Ecto neural progenitor cell (in vitro differentiated cells): ENCODE measurements around the gene GIT1.
"Not testable (repeated sequence)": the region's sequence is repeated elsewhere in the genome, so short reads cannot be mapped to it uniquely, and the experiment has no call there.

ENCODE experiments used
- DNase-seq: peaks from one replicate; pipeline ENCODE4 v3.0.0-alpha.2; 2018; ENCODE audit warnings: low spot score

The GIT1 gene

DNA sequence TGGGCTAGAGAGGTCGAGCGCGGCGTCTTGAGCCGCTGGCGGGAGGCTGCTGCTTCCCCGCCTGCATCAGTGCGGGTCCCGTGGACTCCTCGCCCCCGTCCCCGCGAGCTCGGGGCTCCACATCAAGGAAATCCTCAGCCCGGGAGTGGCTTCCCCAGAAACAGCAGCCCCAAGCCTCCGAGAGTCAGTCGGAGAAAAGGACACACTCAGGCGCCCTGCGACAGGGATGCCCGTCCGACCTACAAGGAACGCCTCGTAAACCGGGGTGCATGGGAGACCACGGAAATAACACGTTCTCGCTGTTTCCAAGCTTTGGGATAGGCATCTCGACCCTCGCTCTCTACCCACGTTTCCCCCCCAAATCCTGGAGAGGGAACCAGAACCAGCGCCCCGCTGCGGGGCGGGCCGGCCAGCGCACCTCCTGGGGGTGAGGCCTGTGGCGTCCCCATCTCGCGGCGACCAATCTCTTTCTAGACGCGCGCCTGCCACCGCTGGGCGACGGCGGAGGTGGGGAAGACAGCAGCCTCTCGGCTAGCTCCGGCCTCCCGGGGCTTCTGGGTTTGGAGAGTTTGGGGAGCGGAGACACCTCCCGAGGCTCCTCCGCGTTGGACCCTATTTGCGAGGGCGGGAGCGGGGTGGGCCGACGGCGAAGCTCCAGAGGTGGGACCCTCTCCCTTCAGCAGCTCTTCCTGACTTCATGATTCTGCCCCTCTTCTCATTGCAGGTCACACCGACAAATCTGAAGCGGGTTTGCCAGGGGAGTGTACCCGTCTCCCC is 21.7 kb downstream of the GIT1 start:
- peak; percentile 89 for DNase-seq

- DNase-seq, result peak; percentile 81
Observed at GRCh38 chr17:29567304-29567553, 22.2 kb downstream of the GIT1 start.

DNA sequence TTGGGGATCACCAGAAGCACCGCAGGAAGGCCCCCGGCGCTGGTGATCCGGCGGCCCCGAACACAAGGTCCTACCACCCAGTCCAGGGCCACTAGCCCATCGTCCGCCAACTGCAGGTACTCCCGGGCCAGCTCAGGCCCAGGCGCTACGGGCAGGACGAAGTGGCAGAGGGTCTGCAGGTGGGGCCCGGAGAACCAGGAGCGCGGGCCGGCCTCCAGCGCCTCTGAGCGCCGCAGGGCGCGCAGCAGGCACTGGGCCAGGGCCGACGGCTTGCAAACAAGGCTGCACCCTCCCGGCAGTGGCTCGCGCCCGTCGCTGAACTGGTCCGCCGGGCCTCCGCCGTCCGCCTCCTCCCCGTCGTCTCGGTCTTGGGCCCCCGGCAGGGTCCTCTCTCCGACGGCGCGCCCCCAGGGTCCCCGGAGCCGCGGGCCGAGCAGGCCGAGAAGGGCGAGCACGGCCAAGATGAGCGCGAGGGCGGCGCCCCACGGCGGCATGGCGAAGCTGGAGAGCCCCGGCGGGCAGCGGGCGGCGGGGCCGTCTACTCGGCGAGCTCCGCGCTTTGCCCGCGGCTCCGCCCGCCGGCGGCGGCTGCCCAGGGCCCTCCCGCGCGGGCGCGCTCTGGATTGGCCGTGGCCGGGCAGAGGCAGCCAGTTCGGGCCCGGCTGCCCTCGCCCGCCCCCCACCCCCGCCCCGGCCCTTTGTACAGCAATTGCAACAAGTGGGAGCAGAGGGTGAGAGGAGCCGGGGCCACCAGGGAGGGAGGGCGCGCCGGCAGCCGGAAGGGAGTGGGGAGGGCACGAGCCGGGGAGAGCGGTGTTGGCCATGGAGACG is 22.8 kb downstream of the GIT1 start, which contains the start of gene ABHD15:
TSS of gene ABHD15 (minus strand) at position 565 of the 831 bp plus-strand sequence. CDS start at position 494, 71 bp downstream.
- DNase-seq, result peak; percentile 82

GRCh38 chr17:29565643-29566472 is 23.6 kb downstream of the GIT1 start:
- DNase-seq, result peak; percentile 83

DNA sequence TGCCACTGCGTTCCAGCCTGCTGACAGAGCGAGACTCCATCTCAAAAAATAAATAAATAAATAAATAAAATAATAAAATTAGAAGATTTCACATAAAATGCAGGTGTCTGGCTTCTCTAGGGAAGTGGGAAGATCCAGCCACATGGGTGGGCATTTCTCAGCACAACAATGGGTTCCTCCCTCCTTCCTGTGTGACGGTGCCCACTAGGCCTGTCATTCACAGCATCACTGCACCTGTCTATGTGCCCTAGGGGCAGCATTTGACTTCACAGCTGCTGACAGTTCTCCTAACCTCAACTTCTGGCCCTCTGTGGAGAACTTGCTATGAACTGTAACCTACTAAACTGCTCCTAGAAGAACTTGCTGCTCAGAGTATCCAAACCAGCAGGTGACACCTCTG is 25.6 kb downstream of the GIT1 start:
- no peak for DNase-seq

DNA sequence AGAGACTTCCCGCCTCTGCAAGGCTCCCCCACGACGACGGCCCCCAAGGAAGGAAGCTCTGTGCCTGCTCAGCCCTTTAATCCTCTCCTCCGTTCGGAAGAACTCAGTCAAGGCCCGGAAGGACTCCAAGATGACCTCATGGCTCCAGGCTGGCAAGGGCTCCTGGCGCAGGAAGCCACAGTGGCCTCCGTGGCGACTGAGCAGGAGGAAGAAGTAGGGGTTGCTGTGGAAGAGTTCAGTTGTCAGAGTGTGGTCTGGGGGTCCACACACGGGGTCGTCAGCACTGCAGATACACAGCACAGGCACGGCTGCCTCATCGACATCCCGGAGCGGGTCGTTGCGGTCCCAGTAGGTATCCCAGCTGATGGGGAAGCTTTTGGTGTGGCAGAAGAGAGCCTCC is 26.8 kb downstream of the GIT1 start:
- no peak for DNase-seq

GRCh38 chr17:29561554-29562517 is 27.6 kb downstream of the GIT1 start:
- DNase-seq, result no peak

DNA sequence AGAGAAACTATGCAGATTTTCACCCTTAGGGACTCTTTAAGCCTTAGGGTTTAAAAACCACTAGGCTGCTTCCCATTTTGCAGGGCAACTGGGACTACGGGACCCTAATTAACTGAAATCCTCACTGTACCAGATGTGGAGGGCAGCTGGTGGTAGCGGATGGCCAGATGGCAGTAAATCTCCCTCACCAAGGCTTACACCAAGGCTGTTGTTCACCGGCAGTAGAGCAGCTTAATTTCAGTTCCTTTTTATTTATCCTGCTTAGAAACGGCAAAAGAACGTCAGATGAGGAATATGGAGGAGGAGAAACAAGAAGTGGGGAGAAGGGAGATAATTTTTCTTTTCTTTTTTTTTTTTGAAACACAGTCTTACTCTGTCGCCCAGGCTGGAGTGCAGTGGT is 29.1 kb downstream of the GIT1 start:
- no peak for DNase-seq

- no peak for DNase-seq
Observed at GRCh38 chr17:29559640-29560039, 29.8 kb downstream of the GIT1 start.

- DNase-seq, result not testable (repeated sequence)
Observed at GRCh38 chr17:29558139-29558538, 31.3 kb downstream of the GIT1 start.

DNA sequence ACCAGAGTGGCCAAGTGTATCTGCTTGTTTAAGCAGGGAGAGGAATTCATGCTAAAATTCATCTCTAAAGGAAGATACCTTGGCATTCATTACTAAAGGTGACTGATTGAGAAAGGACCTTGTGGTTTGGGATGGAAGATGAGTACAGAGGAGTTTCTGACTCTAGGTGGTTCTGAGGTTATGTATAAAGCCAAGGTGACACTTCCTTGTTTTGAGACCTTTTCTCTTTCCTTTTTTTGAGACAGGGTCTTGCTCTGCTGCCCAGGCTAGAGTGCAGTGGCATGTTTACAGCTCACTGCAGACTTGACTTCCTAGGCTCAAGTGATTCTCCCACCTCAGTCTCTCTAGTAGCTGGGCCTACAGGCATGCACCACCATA is 31.7 kb downstream of the GIT1 start:
- no peak for DNase-seq

- no peak for DNase-seq
Observed at GRCh38 chr17:29557085-29557738, 32.2 kb downstream of the GIT1 start.

- DNase-seq, result no peak
Observed at GRCh38 chr17:29555840-29556239, 33.6 kb downstream of the GIT1 start.

DNA sequence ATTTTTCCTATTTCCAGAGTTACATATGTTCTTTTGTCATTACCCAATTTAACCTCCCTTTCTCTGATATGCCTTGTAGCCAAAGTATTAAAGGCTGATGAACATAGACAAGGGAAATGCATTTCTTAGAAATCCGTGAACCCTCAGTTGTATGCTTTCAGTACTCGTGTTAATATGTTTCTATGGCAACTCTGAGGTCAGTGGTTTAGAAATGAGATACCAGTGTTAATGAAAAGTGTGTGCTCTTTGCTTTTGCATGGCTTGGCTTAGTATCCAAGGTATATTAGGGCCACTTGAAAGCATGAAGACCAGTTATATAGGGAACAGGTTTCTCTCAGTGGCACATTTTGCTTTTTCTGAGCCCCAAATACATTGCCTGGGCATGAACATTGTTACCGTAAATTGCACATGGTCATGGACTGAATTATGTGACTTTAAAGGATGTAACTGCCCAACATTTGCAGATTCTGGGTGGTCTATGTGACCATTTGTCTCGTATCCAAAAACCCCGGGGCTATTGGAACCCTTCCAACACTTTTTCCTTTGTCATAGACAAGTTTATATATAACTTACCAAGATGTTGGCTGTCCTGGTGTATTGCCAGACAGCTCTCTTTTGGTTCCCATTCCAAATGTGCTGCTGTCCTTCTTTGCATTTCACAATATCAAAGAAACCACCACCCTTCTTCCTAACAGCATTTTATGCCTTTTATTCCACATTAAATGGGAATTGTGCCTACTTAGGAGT is 40.1 kb downstream of the GIT1 start:
- no peak for DNase-seq

- DNase-seq, result no peak
Observed at GRCh38 chr17:29546830-29547229, 42.6 kb downstream of the GIT1 start.

DNA sequence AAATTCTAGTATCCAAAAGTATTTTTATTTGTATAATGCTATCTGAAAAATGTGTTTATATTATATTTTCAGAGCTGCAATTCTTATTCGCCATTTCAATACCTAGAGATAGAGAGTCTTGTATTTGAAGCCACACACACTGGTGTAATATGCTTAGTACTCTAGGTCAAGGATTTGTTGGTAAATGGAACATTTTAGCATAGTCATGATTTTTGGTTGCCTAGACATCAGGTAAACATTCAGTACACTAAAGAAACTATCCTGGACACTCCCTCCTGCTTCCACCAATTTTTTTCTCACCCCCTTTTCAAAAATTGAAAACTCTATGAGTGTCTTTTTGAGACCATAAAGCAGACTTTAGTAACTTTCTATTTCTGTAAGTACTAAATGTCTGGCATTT is 43.4 kb downstream of the GIT1 start:
- no peak for DNase-seq

- no peak for DNase-seq
Observed at GRCh38 chr17:29544066-29544465, 45.4 kb downstream of the GIT1 start.

- no peak for DNase-seq
Observed at GRCh38 chr17:29533976-29534375, 55.5 kb downstream of the GIT1 start.

GRCh38 chr17:29526322-29526721 is 63.1 kb downstream of the GIT1 start:
- no peak for DNase-seq

- DNase-seq, result no peak
Observed at GRCh38 chr17:29524692-29525091, 64.8 kb downstream of the GIT1 start.
